SK-N-SH treated with all-trans-retinoic acid at 6 μM for 48 hours (cell line): Measurements from ENCODE around the gene BAIAP2L1.

Experiments used
- ATAC-seq: fragments of 200-7000 bp; cut with Tn5 transposase; 3 replicates; pipeline ENCODE4 v1.9.1; 2020; ENCODE audit warnings: mild to moderate bottlenecking, moderate library complexity
- ARNTL ChIP-seq: fragments of 450-650 bp; formaldehyde crosslinking; IDR thresholded peaks from 2 replicates; pipeline ENCODE4 v1.5.0; 2020; ENCODE audit warnings: low read depth, mild to moderate bottlenecking, moderate library complexity, borderline replicate concordance
- BACH2 ChIP-seq: fragments of 250-450 bp; sonication (Bioruptor Pico); IDR thresholded peaks from 2 replicates; pipeline ENCODE4 v1.9.0; 2021; ENCODE audit warnings: mild to moderate bottlenecking, borderline replicate concordance
- CSDC2 ChIP-seq: fragments of 250-450 bp; sonication (Bioruptor Pico); IDR thresholded peaks from 2 replicates; pipeline ENCODE4 v1.5.0; 2020; ENCODE audit warnings: mild to moderate bottlenecking, moderate library complexity
- ESRRG ChIP-seq: fragments of 250-450 bp; sonication (Bioruptor Pico); IDR thresholded peaks from 2 replicates; pipeline ENCODE4 v1.6.1; 2021; ENCODE audit warnings: mild to moderate bottlenecking
- GLIS3 ChIP-seq: fragments of 250-450 bp; sonication (Bioruptor Pico); IDR thresholded peaks from 2 replicates; pipeline ENCODE4 v1.5.0; 2020; ENCODE audit warnings: mild to moderate bottlenecking, moderate library complexity
- ISL1 ChIP-seq: fragments of 250-450 bp; sonication (Bioruptor Pico); IDR thresholded peaks from 2 replicates; pipeline ENCODE4 v2.1.2; 2022; ENCODE audit warnings: mild to moderate bottlenecking, moderate library complexity
- OSR1 ChIP-seq: fragments of 250-450 bp; sonication (Bioruptor Pico); IDR thresholded peaks from 2 replicates; pipeline ENCODE4 v1.8.0; 2022; ENCODE audit warnings: moderate library complexity, mild to moderate bottlenecking, inconsistent platforms
- PPARA ChIP-seq: fragments of 250-450 bp; sonication (Bioruptor Pico); IDR thresholded peaks from 2 replicates; pipeline ENCODE4 v1.5.0; 2020; ENCODE audit warnings: mild to moderate bottlenecking, borderline replicate concordance
- RARB ChIP-seq: fragments of 250-450 bp; sonication (Bioruptor Pico); IDR thresholded peaks from 2 replicates; pipeline ENCODE4 v1.8.0; 2021; ENCODE audit warnings: mild to moderate bottlenecking, moderate library complexity
- SNAI2 ChIP-seq: fragments of 250-450 bp; sonication (Bioruptor Pico); IDR thresholded peaks from 2 replicates; pipeline ENCODE4 v1.5.0; 2020; ENCODE audit warnings: mild to moderate bottlenecking, moderate library complexity
- TCF4 ChIP-seq: fragments of 250-450 bp; sonication (Bioruptor Pico); IDR thresholded peaks from 2 replicates; pipeline ENCODE4 v1.8.0; 2021; ENCODE audit warnings: mild to moderate bottlenecking, moderate library complexity, borderline replicate concordance
- TOX ChIP-seq: fragments of 250-450 bp; sonication (Bioruptor Pico); IDR thresholded peaks from 2 replicates; pipeline ENCODE4 v1.8.0; 2021; ENCODE audit warnings: mild to moderate bottlenecking, moderate library complexity, borderline replicate concordance
- ZC3H10 ChIP-seq: fragments of 250-450 bp; sonication (Bioruptor Pico); IDR thresholded peaks from 2 replicates; pipeline ENCODE4 v1.5.1; 2021; ENCODE audit warnings: mild to moderate bottlenecking, moderate library complexity
- ZFP3 ChIP-seq: fragments of 250-450 bp; sonication (Bioruptor Pico); IDR thresholded peaks from 2 replicates; pipeline ENCODE4 v1.5.0; 2020; ENCODE audit warnings: mild to moderate bottlenecking, moderate library complexity
- ZFP30 ChIP-seq: fragments of 450-650 bp; formaldehyde crosslinking; IDR thresholded peaks from 2 replicates; pipeline ENCODE4 v1.5.0; 2022; ENCODE audit warnings: mild to moderate bottlenecking, moderate library complexity
- ZNF565 ChIP-seq: fragments of 450-650 bp; formaldehyde crosslinking; conservative IDR thresholded peaks from 2 replicates; pipeline ENCODE4 v1.5.0; 2020; ENCODE audit warnings: low read depth, mild to moderate bottlenecking, moderate library complexity
- ZNF70 ChIP-seq: fragments of 450-650 bp; formaldehyde crosslinking; IDR thresholded peaks from 2 replicates; pipeline ENCODE4 v1.5.0; 2020; ENCODE audit warnings: mild to moderate bottlenecking, moderate library complexity
- ZNF8 ChIP-seq: fragments of 450-650 bp; formaldehyde crosslinking; IDR thresholded peaks from 2 replicates; pipeline ENCODE4 v1.5.0; 2020; ENCODE audit warnings: mild to moderate bottlenecking, moderate library complexity
- TF ChIP-seq, protein P1 (sequence below): fragments of 250-450 bp; sonication (Bioruptor Pico); IDR thresholded peaks from 2 replicates; pipeline ENCODE4 v1.8.0; 2020; ENCODE audit warnings: mild to moderate bottlenecking, moderate library complexity, borderline replicate concordance
- TF ChIP-seq, protein P2 (sequence below): fragments of 250-450 bp; sonication (Bioruptor Pico); IDR thresholded peaks from 2 replicates; pipeline ENCODE4 v1.8.0; 2021; ENCODE audit warnings: low read depth, mild to moderate bottlenecking, moderate library complexity, borderline replicate concordance
- TF ChIP-seq, protein P3 (sequence below): fragments of 250-450 bp; sonication (Bioruptor Pico); IDR thresholded peaks from 2 replicates; pipeline ENCODE4 v1.5.1; 2021; ENCODE audit warnings: mild to moderate bottlenecking, moderate library complexity
- TF ChIP-seq, protein P4 (sequence below): fragments of 250-450 bp; sonication (Bioruptor Pico); IDR thresholded peaks from 2 replicates; pipeline ENCODE4 v1.5.1; 2020; ENCODE audit warnings: low read depth, mild to moderate bottlenecking, moderate library complexity

Gene BAIAP2L1

DNA sequence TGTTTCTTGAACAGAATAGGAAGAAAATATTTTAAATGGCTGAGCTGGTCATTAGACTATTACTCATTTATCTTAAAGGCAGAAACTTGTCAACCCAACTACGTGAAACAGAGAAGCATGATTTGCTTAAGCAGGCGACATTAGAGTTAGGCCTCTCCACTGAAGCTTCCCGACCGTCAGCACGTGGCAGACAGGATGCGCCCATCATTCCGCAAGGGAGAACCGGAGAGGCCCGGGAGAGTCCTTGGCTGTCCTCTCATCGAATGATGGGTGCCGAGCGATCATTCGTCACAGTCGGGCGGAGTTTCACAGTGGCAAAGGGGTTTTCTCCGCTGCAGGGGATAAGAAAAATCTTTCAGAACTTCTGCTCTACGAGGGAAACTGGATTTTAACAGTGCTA, 107.6 kb downstream of the BAIAP2L1 start:
- ATAC-seq = no peak
- TF ChIP-seq ZFP3 (no peak), ARNTL (CRISPR knock-in tag) (no peak), TOX (CRISPR knock-in tag) (no peak), PPARA (no peak), ZNF8 (CRISPR knock-in tag) (no peak), TCF4 (CRISPR knock-in tag) (no peak), ZFP30 (CRISPR knock-in tag) (no peak), RARB (no peak), ZNF565 (CRISPR knock-in tag) (no peak), SNAI2 (no peak), ISL1 (CRISPR knock-in tag) (no peak), ESRRG (CRISPR knock-in tag) (no peak)
- TF ChIP-seq, protein P1, sequence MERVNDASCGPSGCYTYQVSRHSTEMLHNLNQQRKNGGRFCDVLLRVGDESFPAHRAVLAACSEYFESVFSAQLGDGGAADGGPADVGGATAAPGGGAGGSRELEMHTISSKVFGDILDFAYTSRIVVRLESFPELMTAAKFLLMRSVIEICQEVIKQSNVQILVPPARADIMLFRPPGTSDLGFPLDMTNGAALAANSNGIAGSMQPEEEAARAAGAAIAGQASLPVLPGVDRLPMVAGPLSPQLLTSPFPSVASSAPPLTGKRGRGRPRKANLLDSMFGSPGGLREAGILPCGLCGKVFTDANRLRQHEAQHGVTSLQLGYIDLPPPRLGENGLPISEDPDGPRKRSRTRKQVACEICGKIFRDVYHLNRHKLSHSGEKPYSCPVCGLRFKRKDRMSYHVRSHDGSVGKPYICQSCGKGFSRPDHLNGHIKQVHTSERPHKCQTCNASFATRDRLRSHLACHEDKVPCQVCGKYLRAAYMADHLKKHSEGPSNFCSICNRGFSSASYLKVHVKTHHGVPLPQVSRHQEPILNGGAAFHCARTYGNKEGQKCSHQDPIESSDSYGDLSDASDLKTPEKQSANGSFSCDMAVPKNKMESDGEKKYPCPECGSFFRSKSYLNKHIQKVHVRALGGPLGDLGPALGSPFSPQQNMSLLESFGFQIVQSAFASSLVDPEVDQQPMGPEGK (CRISPR knock-in tag) = no peak
- TF ChIP-seq, protein P2, sequence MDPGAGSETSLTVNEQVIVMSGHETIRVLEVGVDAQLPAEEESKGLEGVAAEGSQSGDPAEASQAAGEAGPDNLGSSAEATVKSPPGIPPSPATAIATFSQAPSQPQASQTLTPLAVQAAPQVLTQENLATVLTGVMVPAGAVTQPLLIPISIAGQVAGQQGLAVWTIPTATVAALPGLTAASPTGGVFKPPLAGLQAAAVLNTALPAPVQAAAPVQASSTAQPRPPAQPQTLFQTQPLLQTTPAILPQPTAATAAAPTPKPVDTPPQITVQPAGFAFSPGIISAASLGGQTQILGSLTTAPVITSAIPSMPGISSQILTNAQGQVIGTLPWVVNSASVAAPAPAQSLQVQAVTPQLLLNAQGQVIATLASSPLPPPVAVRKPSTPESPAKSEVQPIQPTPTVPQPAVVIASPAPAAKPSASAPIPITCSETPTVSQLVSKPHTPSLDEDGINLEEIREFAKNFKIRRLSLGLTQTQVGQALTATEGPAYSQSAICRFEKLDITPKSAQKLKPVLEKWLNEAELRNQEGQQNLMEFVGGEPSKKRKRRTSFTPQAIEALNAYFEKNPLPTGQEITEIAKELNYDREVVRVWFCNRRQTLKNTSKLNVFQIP = no peak
- TF ChIP-seq, all 23 proteins: peak for 0

DNA sequence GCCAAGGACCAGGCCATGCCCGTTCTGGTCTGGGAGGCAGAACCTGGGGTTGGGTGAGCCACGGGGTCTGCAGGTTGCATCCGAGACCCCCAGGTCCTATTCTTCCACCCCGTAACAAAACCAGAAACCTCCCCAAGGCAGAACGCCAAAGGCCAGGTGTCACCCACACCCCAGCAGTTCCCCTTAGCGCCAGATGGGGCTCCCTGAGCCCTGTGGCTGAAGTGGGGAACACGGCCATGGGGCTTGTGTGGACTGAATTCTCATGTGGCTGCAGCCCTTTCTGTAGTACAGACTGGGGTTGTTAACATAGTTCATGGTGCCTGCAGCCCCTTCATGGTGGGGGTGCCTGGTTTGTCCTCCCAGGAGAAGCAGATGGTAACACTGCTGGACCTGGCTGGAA, 109.2 kb downstream of the BAIAP2L1 start:
- no peak for ATAC-seq
- TF ChIP-seq SNAI2 (no peak), TCF4 (CRISPR knock-in tag) (no peak), PPARA (no peak), ARNTL (CRISPR knock-in tag) (no peak), ZC3H10 (CRISPR knock-in tag) (no peak), BACH2 (CRISPR knock-in tag) (no peak)
- TF ChIP-seq, protein P1 (CRISPR knock-in tag) = no peak

DNA sequence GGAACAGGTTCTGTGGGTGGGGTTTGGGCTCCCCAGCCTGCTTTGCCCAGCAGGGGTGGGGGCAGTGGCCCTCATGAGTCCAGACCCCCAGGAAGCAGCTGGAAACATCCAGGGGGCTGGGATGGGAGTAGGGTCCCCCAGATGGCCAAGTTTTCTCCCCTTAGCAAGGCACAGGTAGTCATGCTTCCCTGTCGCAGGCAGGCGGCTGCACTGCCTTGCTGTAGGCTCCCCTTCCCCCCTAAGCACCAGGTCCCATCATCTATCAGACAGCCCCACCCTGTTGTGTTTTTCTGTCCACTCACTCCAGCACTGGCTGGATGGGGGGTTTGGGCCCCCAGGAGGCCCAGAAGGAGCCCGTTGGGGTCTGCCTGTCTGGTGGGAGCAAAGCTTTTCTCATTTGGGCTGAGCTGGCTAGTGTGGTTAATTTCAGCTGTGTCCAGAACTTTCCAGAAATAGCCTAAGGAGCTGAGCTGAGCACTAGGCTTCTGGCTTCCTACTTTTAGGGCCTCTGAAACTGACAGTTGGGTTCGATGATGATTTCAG, 111.5 kb downstream of the BAIAP2L1 start:
- TF ChIP-seq TOX (CRISPR knock-in tag) (no peak), ZNF565 (CRISPR knock-in tag) (no peak), ISL1 (CRISPR knock-in tag) (no peak), GLIS3 (CRISPR knock-in tag) (no peak), CSDC2 (CRISPR knock-in tag) (no peak), ZFP30 (CRISPR knock-in tag) (no peak)
- TF ChIP-seq, protein P1 (CRISPR knock-in tag) = no peak
- ATAC-seq = no peak

DNA sequence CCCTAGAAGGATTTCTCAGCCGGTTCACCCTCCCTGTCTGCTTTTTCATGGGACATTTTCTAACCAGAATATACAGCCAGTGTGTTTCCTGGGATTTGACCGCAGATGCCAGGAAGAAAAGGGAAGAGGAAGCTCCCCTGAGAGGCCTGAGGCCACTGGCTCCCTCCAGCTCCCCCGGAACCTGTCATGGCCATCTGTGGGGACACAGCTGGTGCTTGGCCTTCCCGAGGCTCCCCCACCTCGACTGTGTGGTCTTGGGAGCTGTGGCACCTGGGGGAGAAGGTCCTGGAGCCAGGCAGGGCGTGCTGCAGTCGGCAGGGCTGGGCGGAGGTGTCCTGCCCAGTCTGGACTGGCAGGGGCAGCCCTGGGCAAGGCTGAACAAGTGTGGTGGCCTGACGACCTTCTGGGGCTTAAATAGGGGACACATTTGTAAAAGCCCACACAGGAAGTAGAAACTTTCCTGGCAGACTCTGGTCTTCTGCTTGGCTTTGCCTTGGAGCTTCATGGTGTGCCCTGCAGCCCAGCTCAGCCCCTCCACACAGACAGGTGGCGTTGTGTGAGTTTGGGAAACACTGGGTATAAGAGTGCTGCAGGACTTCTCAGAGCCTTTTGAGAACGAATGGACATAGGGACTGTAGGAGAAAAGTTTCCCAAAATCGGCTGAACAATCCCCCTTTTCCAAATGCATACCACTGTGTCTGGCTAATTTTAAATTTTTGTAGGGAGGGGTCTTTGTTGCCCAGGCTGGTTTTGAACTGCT, 112.6 kb downstream of the BAIAP2L1 start:
- TF ChIP-seq, protein P2 = no peak
- no peak for TF ChIP-seq TCF4 (CRISPR knock-in tag)
- TF ChIP-seq SNAI2 = no peak
- TF ChIP-seq TOX (CRISPR knock-in tag) = no peak
- TF ChIP-seq, protein P3, sequence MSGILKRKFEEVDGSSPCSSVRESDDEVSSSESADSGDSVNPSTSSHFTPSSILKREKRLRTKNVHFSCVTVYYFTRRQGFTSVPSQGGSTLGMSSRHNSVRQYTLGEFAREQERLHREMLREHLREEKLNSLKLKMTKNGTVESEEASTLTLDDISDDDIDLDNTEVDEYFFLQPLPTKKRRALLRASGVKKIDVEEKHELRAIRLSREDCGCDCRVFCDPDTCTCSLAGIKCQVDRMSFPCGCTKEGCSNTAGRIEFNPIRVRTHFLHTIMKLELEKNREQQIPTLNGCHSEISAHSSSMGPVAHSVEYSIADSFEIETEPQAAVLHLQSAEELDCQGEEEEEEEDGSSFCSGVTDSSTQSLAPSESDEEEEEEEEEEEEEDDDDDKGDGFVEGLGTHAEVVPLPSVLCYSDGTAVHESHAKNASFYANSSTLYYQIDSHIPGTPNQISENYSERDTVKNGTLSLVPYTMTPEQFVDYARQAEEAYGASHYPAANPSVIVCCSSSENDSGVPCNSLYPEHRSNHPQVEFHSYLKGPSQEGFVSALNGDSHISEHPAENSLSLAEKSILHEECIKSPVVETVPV (CRISPR knock-in tag) = no peak
- no peak for TF ChIP-seq CSDC2 (CRISPR knock-in tag)
- TF ChIP-seq ZNF565 (CRISPR knock-in tag) = no peak
- no peak for TF ChIP-seq RARB
- no peak for TF ChIP-seq OSR1 (CRISPR knock-in tag)
- TF ChIP-seq BACH2 (CRISPR knock-in tag) = no peak
- no peak for TF ChIP-seq ZNF70
- TF ChIP-seq, protein P4, sequence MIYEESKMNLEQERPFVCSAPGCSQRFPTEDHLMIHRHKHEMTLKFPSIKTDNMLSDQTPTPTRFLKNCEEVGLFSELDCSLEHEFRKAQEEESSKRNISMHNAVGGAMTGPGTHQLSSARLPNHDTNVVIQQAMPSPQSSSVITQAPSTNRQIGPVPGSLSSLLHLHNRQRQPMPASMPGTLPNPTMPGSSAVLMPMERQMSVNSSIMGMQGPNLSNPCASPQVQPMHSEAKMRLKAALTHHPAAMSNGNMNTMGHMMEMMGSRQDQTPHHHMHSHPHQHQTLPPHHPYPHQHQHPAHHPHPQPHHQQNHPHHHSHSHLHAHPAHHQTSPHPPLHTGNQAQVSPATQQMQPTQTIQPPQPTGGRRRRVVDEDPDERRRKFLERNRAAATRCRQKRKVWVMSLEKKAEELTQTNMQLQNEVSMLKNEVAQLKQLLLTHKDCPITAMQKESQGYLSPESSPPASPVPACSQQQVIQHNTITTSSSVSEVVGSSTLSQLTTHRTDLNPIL (CRISPR knock-in tag) = no peak
- ATAC-seq = no peak
